GM12891 (cell line): Measurements from ENCODE around the gene ERVK3-1.

Experiments used
- PAX5 ChIP-seq: IDR thresholded peaks from 2 replicates; pipeline ENCODE4 v1.6.1; 2011; ENCODE audit warnings: low read length, moderate library complexity, mild to moderate bottlenecking; ENCODE audit not compliant: insufficient read depth, severe bottlenecking
- POLR2A ChIP-seq: IDR thresholded peaks from 2 replicates; pipeline ENCODE4 v1.6.1; 2011; ENCODE audit warnings: low read depth, low read length, control low read depth
- POLR2AphosphoS5 ChIP-seq: IDR thresholded peaks from 2 replicates; pipeline ENCODE4 v1.6.1; 2011; ENCODE audit warnings: low read depth, low read length, control low read depth
- POU2F2 ChIP-seq: IDR thresholded peaks from 2 replicates; pipeline ENCODE4 v1.6.1; 2011; ENCODE audit warnings: low read depth, mild to moderate bottlenecking, control low read depth, low read length, moderate library complexity
- SPI1 ChIP-seq: IDR thresholded peaks from 2 replicates; pipeline ENCODE4 v1.6.1; 2011; ENCODE audit warnings: low read depth, low read length, control low read depth
- TAF1 ChIP-seq: IDR thresholded peaks from 2 replicates; pipeline ENCODE4 v1.6.1; 2011; ENCODE audit warnings: low read depth, low read length, control low read depth

GRCh38 chr19:58336216-58336615 is 31.0 kb downstream of the ERVK3-1 start:
- no peak for TF ChIP-seq POU2F2
- TF ChIP-seq POLR2A: no peak
- no peak for TF ChIP-seq POLR2AphosphoS5
- no peak for TF ChIP-seq SPI1
- TF ChIP-seq TAF1: no peak
- no peak for TF ChIP-seq PAX5
